B cell (primary cell): ENCODE data around the gene DGKA. TPM values are rescaled to one million over a fixed set of nuclear protein-coding genes. Genes with fewer than 3 reads are reported as not detected.

Experiments used
- ATAC-seq: fragments of 200-7000 bp; cut with Tn5 transposase; one replicate; pipeline ENCODE4 v1.10.0; 2021; ENCODE audit warnings: low read depth, mild to moderate bottlenecking, moderate number of reproducible peaks, moderate library complexity
- CTCF ChIA-PET: fragments of 350-600 bp; sonication (Branson Sonifier 250); formaldehyde crosslinking; loops from one replicate; lab custom pipeline; 2021; ENCODE audit warnings: antibody characterized with exemption, inconsistent platforms; lab: Charles Lee
- POLR2A ChIA-PET: fragments of 350-600 bp; sonication (Branson Sonifier 250); formaldehyde crosslinking; loops from one replicate; lab custom pipeline; 2021; ENCODE audit warnings: antibody characterized with exemption; lab: Charles Lee
- DNase-seq: peaks from one replicate; pipeline ENCODE4 v3.0.0; 2013
- H2AFZ ChIP-seq: 2 replicates; pipeline ENCODE4 v1.6.1; 2012; ENCODE audit warnings: mild to moderate bottlenecking, low read depth, low read length; ENCODE audit not compliant: insufficient read depth, poor library complexity, severe bottlenecking
- H3K27ac ChIP-seq, 2 donors: 1 replicate in 1 of 2; 2 replicates in 1 of 2; pipeline ENCODE4 v1.5.1; 2012 to 2013; ENCODE audit warnings: low read length in 2 of 2, mild to moderate bottlenecking in 2 of 2, moderate library complexity in 1 of 2
- H3K27me3 ChIP-seq, 4 experiments: fragments of 200-600 bp in 1 of 4; sonication (generic) in 1 of 4; replicated peaks in 1 of 4; 1 replicate in 2 of 4; 2 replicates in 2 of 4; pipeline versions ENCODE4 v1.6.1 to v1.7.0; 2013 to 2016; ENCODE audit warnings: low read length in 3 of 4, mild to moderate bottlenecking in 2 of 4, mixed read lengths in 1 of 4, moderate library complexity in 1 of 4; ENCODE audit not compliant: insufficient read depth in 4 of 4, control insufficient read depth in 3 of 4; ENCODE audit errors: control extremely low read depth in 1 of 4
- H3K36me3 ChIP-seq, 2 experiments: replicated peaks in 1 of 2; 1 replicate in 1 of 2; 2 replicates in 1 of 2; pipeline versions ENCODE4 v1.6.1 to v1.7.1; 2013; ENCODE audit warnings: low read length in 1 of 2; ENCODE audit not compliant: insufficient read depth in 2 of 2, control insufficient read depth in 1 of 2; ENCODE audit errors: control extremely low read depth in 1 of 2, extremely low read depth in 1 of 2
- H3K4me1 ChIP-seq, 2 donors: fragments of 200-600 bp in 1 of 2; sonication (generic) in 1 of 2; 1 replicate in 1 of 2; 2 replicates in 1 of 2; pipeline versions ENCODE4 v1.5.1 to v1.6.1; 2013 to 2017; ENCODE audit warnings: low read length in 2 of 2; ENCODE audit not compliant: control insufficient read depth in 2 of 2, insufficient read depth in 2 of 2
- H3K4me2 ChIP-seq: replicated peaks from 2 replicates; pipeline ENCODE3; 2012; ENCODE audit warnings: mild to moderate bottlenecking, low read depth, low read length; ENCODE audit not compliant: poor library complexity, severe bottlenecking
- H3K4me3 ChIP-seq, 5 experiments: fragments of 200-600 bp in 1 of 5; sonication (generic) in 1 of 5; 1 replicate in 3 of 5; 2 replicates in 2 of 5; pipeline versions ENCODE4 v1.5.1 to v1.7.0; 2011 to 2016; ENCODE audit warnings: low read length in 4 of 5, mild to moderate bottlenecking in 4 of 5, low read depth in 2 of 5, control low read depth in 1 of 5, moderate library complexity in 1 of 5; ENCODE audit not compliant: insufficient read depth in 1 of 5; ENCODE audit errors: control extremely low read depth in 1 of 5, extremely low read depth in 1 of 5
- H3K79me2 ChIP-seq: fragments of 200-600 bp; sonication (generic); one replicate; pipeline ENCODE4 v1.6.0; 2016; ENCODE audit warnings: low read length; ENCODE audit not compliant: control insufficient read depth, insufficient read depth
- H3K9ac ChIP-seq: fragments of 200-600 bp; sonication (generic); 2 replicates; pipeline ENCODE4 v1.6.1; 2017; ENCODE audit warnings: mild to moderate bottlenecking, low read length, moderate library complexity
- H3K9me3 ChIP-seq, 3 donors: one replicate each; pipeline versions ENCODE4 v1.6.1 to v1.7.1; 2013; ENCODE audit warnings: low read length in 2 of 3; ENCODE audit not compliant: control insufficient read depth in 2 of 3, insufficient read depth in 1 of 3; ENCODE audit errors: control extremely low read depth in 1 of 3
- H4K20me1 ChIP-seq: 2 replicates; pipeline ENCODE4 v1.6.0; 2012; ENCODE audit warnings: mild to moderate bottlenecking, low read length; ENCODE audit not compliant: insufficient read depth, control insufficient read depth, poor library complexity, severe bottlenecking
- H3K27ac Mint-ChIP-seq: one replicate; pipeline ENCODE4 v1.8.0; 2021; ENCODE audit warnings: mixed read lengths
- H3K27me3 Mint-ChIP-seq: one replicate; pipeline ENCODE4 v1.8.0; 2021; ENCODE audit warnings: mixed read lengths
- H3K4me1 Mint-ChIP-seq: one replicate; pipeline ENCODE4 v1.8.0; 2021; ENCODE audit warnings: mixed read lengths
- H3K4me3 Mint-ChIP-seq: one replicate; pipeline ENCODE4 v1.8.0; 2021; ENCODE audit warnings: mixed read lengths
- H3K9me3 Mint-ChIP-seq: one replicate; pipeline ENCODE4 v1.8.0; 2022; ENCODE audit warnings: mixed read lengths; ENCODE audit not compliant: insufficient read depth
- EZH2 ChIP-seq: IDR thresholded peaks from 2 replicates; pipeline ENCODE4 v1.6.1; 2012; ENCODE audit warnings: borderline replicate concordance, low read depth, mild to moderate bottlenecking, moderate library complexity, low read length; ENCODE audit not compliant: insufficient read depth, poor library complexity, severe bottlenecking
- WGBS: methylation state at CpG from one replicate; pipeline ENCODE4 v1.1.5; 2013; ENCODE audit warnings: missing lambda C conversion rate; ENCODE audit not compliant: insufficient coverage; 5-methylcytosine and 5-hydroxymethylcytosine counted together
- intact Hi-C: fragments of 100-400 bp; cut with micrococcal nuclease; formaldehyde crosslinking; loops from one replicate; pipeline ENCODE4 v1.10.0; 2022
- polyA plus RNA-seq: library from polyadenylated mRNA; depleted of rRNA; stranded (reverse); fragments of >200 nt; gene quantifications from 2 replicates; pipeline ENCODE4 v1.2.3, GENCODE V29; 2012
- total RNA-seq, 2 donors: library from RNA; stranded (reverse); fragments of 120-200 nt in 1 of 2; gene quantifications; 1 replicate in 1 of 2; 2 replicates in 1 of 2; pipeline versions ENCODE4 v1.2.3 to v1.2.4, GENCODE V29; 2013 to 2022
- TF ChIP-seq, protein P1 (sequence below): fragments of 200-600 bp; IDR thresholded peaks from one replicate; pipeline ENCODE4 v1.8.0; 2022; ENCODE audit warnings: antibody characterized with exemption, mild to moderate bottlenecking

The DGKA gene
- total and polyA plus RNA-seq, 2 donors (not counting 1 experiment from before 2014, with no cell fraction given), result 238 to 269 TPM

DNA sequence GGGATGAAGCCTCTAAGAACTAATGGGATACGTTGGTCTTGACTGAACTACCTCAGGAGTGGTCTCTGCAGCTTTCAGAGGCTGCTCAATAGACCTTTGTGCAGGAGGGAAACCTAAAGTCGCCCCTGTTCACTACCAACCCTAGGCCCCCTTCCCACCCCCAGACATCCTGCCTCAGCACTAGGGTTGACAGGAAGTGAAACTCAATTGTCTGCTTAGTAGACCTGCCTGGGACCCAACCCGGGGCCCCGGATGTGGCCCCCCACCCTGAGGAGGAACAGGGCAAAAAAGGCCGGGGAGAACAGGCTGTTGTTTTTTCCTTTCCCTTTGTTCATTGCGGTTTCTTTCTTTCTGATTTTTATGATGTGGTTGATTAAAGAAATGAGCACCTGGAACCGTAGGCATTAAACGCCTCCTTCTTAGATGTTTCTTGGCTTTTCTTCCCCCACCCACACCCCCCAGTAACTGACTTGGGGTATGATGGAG lies 1.6 kb upstream of the DGKA start:
- Mint-ChIP-seq H3K9me3 (no peaks in the 10 kb centered on the region), H3K27me3 (no peaks in the 10 kb centered on the region), H3K4me1 (peaks cover 67% of the 10 kb centered on the region), H3K4me3 (peak overlapping the region; percentile 94), H3K27ac (peak overlapping the region; percentile 95)
- H3K9me3 ChIP-seq, result no peaks in the 10 kb centered on the region
- ChIA-PET POLR2A (interaction anchor here (0.7 to 3.6 kb wide), 5 partner anchors 11 to 111 kb away, joined by 3 to 25 read pairs (median 5); partner anchors contain the start of genes DNAJC14, ORMDL2 and RAB5B), CTCF (interaction anchor here (0.9 to 10.3 kb wide), 5 partner anchors 12 to 190 kb away, joined by 4 to 155 read pairs (median 6); partner anchors contain the start of genes DNAJC14, ORMDL2, RAB5B and SARNP)
- H4K20me1 ChIP-seq, result peaks cover 5% of the 10 kb centered on the region
- peak overlapping the region in 4 of 5 experiments; percentile 28 to 98 (median 40) for H3K4me3 ChIP-seq
- peaks cover 51 to 64% of the 10 kb centered on the region in 2 donors for H3K4me1 ChIP-seq
- H3K36me3 ChIP-seq, result peaks cover 0 to 7% of the 10 kb centered on the region in 2 experiments
- DNase-seq, result peak; percentile 86
- H3K9ac ChIP-seq, result peak overlapping the region; percentile 98
- ATAC-seq, result peak; percentile 50
- H3K27ac ChIP-seq, result peak overlapping the region; percentile 67 to 92
- peak overlapping the region; percentile 24 for H2AFZ ChIP-seq
- 0% methylated on average over 5 of the region's 8 CpGs for WGBS
- H3K79me2 ChIP-seq, result peaks cover 50% of the 10 kb centered on the region
- TF ChIP-seq EZH2, result no peak
- TF ChIP-seq, protein P1, sequence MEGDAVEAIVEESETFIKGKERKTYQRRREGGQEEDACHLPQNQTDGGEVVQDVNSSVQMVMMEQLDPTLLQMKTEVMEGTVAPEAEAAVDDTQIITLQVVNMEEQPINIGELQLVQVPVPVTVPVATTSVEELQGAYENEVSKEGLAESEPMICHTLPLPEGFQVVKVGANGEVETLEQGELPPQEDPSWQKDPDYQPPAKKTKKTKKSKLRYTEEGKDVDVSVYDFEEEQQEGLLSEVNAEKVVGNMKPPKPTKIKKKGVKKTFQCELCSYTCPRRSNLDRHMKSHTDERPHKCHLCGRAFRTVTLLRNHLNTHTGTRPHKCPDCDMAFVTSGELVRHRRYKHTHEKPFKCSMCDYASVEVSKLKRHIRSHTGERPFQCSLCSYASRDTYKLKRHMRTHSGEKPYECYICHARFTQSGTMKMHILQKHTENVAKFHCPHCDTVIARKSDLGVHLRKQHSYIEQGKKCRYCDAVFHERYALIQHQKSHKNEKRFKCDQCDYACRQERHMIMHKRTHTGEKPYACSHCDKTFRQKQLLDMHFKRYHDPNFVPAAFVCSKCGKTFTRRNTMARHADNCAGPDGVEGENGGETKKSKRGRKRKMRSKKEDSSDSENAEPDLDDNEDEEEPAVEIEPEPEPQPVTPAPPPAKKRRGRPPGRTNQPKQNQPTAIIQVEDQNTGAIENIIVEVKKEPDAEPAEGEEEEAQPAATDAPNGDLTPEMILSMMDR, result no peak
- no peaks in the 10 kb centered on the region for H3K27me3 ChIP-seq
- intact Hi-C loops, result loop anchor here (5.0 to 10.0 kb wide), 4 partner anchors 188 to 758 kb away; partner anchors contain the start of genes PTGES3, RPL41 and ZC3H10
- H3K4me2 ChIP-seq, result peak overlapping the region; percentile 88

DNA sequence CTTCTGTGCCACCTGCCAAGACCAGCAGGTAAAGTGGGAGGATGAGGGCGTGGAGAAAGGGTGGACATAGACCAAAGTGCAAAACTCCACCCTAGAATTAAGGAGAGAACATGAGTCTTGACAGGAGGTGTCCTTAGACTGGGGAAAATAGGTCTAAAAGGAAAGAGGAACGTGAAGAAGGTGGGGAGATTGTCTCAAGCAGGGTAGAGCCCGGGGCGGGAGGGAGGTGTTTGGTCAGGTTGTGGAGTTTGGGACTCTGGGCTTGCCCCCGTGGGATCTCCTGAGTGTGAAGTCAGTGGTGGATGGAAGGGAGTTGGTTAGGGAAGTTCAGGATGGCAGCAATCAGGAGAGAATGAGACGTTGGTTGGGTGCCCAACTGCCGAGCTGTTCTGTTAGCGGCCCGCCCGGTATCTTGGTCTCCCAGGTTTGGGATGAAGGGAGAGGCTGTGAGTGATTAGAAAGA lies 386 bp downstream of the DGKA start:
- Histone ChIP-seq H3K27me3 (no peaks in the 10 kb centered on the region), H2AFZ (peak overlapping the region; percentile 73), H3K4me2 (peak overlapping the region; percentile 88), H3K36me3 (peaks cover 0 to 25% of the 10 kb centered on the region in 2 experiments), H4K20me1 (peaks cover 21% of the 10 kb centered on the region), H3K79me2 (peaks cover 57% of the 10 kb centered on the region), H3K4me1 (peaks cover 47 to 62% of the 10 kb centered on the region in 2 donors), H3K4me3 (peak overlapping the region; percentile 82 to 94 (median 87)), H3K27ac (peak overlapping the region; percentile 83 to 92), H3K9ac (peak overlapping the region; percentile 73), H3K9me3 (no peaks in the 10 kb centered on the region)
- peaks cover 67% of the 10 kb centered on the region for H3K4me1 Mint-ChIP-seq
- H3K27me3 Mint-ChIP-seq, result no peaks in the 10 kb centered on the region
- WGBS, result under 1% methylated on average over 9 of the region's 10 CpGs
- TF ChIP-seq, protein P1, result no peak
- no peak for TF ChIP-seq EZH2
- ATAC-seq (no peak), DNase-seq (peak; percentile 35)
- no peaks in the 10 kb centered on the region for H3K9me3 Mint-ChIP-seq
- ChIA-PET POLR2A (interaction anchor here (0.6 to 1.9 kb wide), 6 partner anchors 76 to 1795 kb away, joined by 3 to 9 read pairs (median 7); partner anchors contain the start of gene DNAJC14), CTCF (interaction anchor here (0.7 to 10.3 kb wide), 9 partner anchors 10 to 207 kb away, joined by 3 to 155 read pairs (median 3); partner anchors contain the start of genes DNAJC14, ORMDL2 and SARNP)
- peak overlapping the region; percentile 95 for H3K27ac Mint-ChIP-seq
- intact Hi-C loops, result no loop called here
- peak overlapping the region; percentile 94 for H3K4me3 Mint-ChIP-seq
